DMS 273 treated with DMSO at 0.1 percent for 48 hours (cell line): ENCODE results near the gene KIF5A.
"Not testable (repeated sequence)": the region's sequence is repeated elsewhere in the genome, so short reads cannot be mapped to it uniquely, and the experiment has no call there.

ENCODE experiments used
- DNase-seq: peaks from one replicate; lab custom pipeline; 2025; lab: John Stamatoyannopoulos, UW

The KIF5A gene

GRCh38 chr12:57607958-57608663 lies 58.3 kb downstream of the KIF5A start:
- no peak for DNase-seq

DNA sequence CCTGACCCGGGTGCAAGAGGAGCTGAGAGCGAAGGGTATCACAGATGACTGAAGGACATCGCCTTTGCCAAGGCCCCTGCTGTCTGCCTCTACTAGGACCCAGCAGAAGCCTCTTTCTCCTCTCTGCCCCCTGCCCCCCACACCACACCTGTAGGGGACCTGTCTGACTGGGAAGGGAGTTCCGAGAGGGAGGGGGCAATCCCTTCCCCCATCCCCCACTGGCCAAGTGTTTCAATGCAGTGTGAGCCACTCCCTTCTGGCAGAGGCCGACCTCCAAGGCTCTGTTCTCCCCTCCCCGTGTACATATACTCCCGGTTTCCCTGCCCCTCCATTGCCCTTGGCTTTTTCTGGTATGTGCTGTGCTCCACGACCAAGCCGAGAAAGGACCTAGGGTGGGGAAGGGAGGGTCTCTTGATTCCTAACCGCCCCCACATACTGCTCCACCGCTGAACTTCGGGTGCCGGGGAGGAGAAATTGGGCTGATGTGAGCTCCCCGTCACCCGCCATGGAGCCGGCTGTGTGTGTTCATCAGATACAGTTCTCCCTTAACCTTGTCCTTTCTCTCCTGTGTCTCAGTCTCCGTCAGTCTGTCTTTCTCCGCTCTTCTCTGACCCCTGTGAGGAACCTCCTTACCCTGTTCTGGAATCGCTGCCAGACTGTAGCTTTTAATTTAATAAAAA lies 59.4 kb downstream of the KIF5A start:
- no peak for DNase-seq

DNA sequence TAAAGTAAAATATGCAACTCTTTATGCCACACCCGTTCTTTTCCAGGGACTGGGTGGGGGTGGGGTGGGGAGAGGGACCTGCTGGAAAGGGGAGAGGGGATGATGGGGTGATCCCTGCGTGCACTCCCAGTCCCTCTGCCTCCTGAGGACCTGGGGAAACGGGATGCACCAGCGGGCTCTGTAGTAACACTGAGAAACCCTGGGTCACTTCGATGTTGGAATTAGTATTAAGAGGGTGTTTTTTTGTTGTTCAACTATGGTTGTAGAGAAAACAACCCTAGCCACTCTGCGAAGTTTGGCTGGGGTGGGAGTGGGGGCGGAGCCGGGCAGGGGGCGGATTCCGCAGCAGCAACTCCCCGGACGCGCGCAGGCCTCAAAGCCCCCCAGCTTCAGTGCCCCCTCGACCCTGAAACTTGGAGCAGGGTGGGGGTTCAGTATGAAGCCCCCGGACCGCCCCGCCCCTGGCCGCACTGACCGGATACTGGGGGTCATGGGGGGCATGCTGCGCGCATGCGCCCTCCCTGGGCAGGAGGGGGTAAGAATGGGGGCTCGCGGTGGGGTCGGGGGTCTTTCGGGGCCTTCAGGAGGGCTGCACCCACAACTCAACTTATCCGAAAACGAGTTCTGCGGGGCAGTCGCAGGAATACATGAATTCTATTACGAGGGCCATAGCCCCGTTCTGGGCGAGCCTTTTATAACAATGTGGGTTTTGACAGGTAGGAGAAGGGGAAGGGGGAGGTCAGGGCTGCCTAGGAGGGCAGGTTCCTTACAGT lies 60.1 kb downstream of the KIF5A start:
- DNase-seq, result no peak

GRCh38 chr12:57610554-57611107 lies 60.8 kb downstream of the KIF5A start:
- no peak for DNase-seq

GRCh38 chr12:57611108-57611826 lies 61.4 kb downstream of the KIF5A start, which contains the start of gene ARHGEF25:
Gene ARHGEF25 (plus strand): TSS chr12:57611435. CDS start chr12:57611895, 460 bp downstream.
- DNase-seq, result no peak

GRCh38 chr12:57611827-57612710 lies 62.2 kb downstream of the KIF5A start:
- DNase-seq, result peak; percentile 79

GRCh38 chr12:57612711-57613426 lies 63.0 kb downstream of the KIF5A start:
- DNase-seq, result no peak

- DNase-seq, result no peak
Measured at GRCh38 chr12:57613427-57614109, 63.7 kb downstream of the KIF5A start.

DNA sequence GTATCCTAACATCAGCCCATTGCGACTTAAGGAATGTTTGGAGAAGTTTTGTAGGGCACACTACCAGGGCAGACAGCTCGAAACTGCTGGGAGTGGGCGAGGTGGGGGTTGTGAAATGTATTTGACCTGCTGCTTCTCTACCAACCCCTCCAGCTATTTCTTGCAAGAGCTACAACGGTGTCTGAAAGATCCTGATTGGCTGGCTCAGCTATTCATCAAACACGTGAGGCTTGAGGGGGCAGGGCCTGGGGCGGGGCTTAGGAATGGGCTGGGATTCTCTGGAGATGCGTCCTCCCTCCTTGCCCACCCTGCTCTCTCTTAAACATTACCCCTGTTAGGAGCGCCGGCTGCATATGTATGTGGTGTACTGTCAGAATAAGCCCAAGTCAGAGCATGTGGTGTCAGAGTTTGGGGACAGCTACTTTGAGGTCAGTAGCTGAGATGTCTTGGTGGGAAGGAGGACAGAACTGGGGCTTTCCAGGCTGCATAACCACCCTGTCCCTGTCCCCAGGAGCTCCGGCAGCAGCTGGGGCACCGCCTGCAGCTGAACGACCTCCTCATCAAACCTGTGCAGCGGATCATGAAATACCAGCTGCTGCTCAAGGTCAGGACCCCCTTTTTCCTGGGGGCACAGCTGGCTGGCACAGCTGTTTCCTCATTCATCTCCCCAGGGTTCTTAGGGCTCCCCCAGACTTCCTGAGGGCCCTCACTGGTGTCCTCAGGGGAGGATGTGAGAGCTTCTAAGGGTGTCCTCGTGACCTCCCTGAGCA lies 64.5 kb downstream of the KIF5A start:
- DNase-seq, result no peak

- no peak for DNase-seq
Measured at GRCh38 chr12:57614948-57615500, 65.2 kb downstream of the KIF5A start.

- DNase-seq, result no peak
Measured at GRCh38 chr12:57615637-57616036, 65.8 kb downstream of the KIF5A start.

GRCh38 chr12:57616383-57617101 lies 66.7 kb downstream of the KIF5A start:
- no peak for DNase-seq

DNA sequence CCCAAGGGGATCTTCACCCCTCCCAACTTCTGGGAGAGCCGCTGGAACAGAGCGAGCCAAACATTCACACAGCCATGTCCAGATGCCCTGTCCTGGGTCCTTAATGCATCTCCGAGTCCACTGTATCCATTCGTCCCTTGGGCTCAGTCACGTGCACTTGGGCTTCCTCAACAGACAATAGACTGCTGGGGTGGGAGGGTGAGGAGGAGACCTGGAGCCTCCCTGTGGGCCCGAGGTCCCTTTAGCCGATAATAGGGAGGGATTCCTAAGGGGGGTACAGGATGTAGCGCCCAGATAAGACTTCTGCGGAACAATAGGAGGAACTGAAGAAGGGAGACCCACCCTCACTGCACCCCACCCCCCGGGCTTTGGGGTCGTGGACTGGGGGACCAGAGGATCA lies 68.1 kb downstream of the KIF5A start:
- DNase-seq, result no peak

DNA sequence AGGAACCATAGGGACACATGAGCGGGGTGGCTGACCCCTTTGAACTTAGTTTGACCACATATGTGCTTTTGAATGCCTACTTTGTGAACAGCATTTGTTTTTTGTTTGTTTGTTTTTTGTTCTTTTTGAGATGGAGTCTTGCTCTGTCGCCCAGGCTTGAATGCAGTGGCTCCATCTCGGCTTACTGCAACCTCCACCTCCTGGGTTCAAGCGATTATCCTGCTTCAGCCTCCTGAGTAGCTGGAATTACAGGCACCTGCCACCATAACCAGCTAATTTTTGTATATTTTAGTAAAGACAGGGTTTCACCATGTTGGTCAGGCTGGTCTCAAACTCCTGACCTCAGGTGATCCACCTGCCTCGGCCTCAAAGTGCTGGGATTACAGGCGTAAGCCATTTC lies 68.6 kb downstream of the KIF5A start:
- not testable (repeated sequence) for DNase-seq

DNA sequence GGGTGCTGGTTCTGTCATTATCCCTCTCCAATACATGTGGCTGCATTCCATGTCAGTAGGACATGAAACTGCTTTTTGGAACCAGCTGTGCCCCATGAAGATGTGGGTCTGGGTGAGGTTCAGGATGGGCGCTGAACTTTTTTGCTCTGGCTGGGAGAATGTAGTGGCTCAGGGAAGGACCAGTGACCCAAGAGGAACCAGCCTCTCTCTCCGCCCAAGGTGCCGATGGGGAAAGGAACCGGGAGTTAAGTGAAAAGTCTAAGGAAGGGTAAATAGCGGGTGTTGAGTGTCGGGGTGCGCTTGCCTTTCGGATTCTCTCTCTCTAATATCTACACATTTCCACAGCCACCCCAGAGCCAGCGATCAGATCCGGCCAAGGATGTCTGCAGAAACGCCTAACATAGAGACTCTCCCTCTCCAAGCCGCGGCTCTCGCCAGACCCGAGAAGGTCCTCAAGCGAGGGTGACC lies 69.2 kb downstream of the KIF5A start:
- DNase-seq, result no peak

DNA sequence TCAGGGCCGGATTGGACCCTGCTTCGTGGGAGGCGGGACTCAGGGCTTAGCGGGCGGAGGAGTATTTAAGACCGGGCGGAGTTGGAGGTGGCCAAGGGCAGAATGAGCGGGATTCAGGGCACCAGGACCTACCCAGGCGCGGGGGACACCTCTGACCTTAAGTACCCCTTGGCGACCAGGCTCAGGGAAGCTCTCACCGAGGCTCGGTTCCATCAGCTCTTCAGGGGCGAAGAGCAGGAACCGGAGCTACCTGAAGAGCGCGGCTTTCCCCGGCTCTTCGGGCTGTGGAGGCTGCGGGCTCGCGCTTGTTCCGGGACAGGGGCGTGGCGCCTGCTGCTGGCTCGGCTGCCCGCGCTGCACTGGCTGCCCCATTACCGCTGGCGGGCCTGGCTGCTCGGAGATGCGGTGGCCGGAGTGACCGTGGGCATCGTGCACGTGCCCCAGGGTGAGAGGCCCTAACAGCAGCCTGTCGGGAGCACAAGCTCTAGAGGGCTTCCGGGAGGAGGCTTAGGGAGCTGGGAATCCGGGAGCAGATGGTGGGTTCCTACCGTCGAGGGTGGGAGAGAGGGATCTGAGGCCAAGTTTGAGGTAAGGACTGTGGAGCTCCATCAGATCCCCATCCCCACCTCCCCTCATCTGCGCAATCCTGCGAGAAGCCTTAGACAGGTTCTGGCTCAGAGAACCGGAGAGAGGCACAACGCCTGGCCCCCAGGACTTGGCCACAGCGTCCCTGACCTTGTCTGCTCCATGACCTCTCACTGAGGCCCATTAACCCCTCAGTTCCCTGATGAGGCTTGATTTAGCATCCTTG lies 69.8 kb downstream of the KIF5A start:
- no peak for DNase-seq
